Muscle of arm (tissue), 12 donors: ENCODE results near the gene ZSCAN23. TPM values are rescaled to one million over a fixed set of nuclear protein-coding genes. Genes with fewer than 3 reads are reported as not detected.

Source experiments
- DNase-seq: peaks from one replicate; pipeline ENCODE4 v3.0.0-alpha.2; 2013
- polyA plus RNA-seq, 12 donors: library from polyadenylated mRNA; unstranded; fragments of 120-200 nt; gene quantifications; one replicate each; pipeline ENCODE4 v1.2.1, GENCODE V29; 2013; ENCODE audit not compliant: insufficient read length in 12 of 12

The ZSCAN23 gene
- polyA plus RNA-seq, 12 donors, result 4.6 to 13.4 (median 7.2) TPM; not detected in 1

DNA sequence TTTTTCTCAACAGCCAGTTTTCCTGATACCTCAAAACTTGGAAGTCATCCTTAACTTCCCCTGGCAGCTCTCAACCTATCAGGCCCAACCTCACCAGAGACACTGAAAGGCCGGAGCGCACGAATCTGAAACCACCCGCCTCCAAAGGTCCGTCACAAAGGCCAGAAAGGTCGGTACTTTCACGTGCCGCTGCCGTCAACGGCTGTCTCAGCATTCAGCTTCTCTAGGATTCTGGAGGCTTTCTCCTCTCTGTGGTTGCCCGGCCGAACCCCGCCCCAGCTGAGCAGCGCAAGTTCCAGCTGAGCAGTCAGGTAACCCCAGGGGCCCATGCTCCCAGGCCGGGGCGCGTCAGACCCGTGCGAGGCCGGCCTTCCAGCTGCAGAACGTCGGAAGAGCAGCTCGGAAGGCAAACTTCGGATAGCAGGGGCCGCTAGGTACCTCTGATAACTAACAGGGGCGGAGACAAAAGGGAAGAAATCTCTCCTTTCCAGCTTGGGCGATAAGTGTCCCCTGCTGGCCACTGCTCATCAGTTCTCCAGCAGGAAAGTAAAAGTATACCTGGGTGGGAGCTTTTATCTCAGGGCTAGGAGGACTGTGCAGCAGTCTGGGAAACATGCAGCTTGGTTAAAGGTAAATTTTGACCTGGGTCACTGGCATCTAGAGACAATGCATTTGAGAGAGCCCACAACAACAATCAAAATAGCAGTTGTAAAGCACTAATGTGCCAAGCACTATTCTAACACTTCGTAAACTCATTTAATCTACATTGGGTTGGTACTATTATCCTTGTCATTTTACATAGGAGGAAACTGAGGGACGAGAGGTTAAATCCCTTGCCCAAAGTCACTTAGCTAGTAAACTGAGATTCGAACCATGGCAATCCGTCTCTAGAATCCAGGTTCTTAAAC, 59.8 kb downstream of the ZSCAN23 start:
- peak; percentile 74 for DNase-seq

Other genes starting within 250 kb of the ZSCAN23 start
- 10 to 100 TPM in 11 of 12 donors, not detected in 1; 16.0 to 29.8 (median 22.6) TPM for gene ZSCAN9, start 218.2 kb downstream of the ZSCAN23 start, polyA plus RNA-seq
- 1 to 10 TPM in 10 of 12 donors, not detected in 2; 5.2 to 7.5 (median 6.4) TPM for gene ZKSCAN4, start 191.2 kb downstream of the ZSCAN23 start, polyA plus RNA-seq
- gene NKAPL, start 184.2 kb downstream of the ZSCAN23 start, polyA plus RNA-seq, result 1 to 10 TPM in 9 of 12 donors, under 1 TPM in 1, not detected in 2; 0.87 to 1.6 (median 1.5) TPM
- gene ZSCAN26, start 176.3 kb downstream of the ZSCAN23 start, polyA plus RNA-seq, result 10 to 100 TPM in 10 of 12 donors, 1 to 10 TPM in 1, not detected in 1; 7.5 to 27.5 (median 22.3) TPM
- 1 to 10 TPM in 10 of 12 donors, not detected in 2; 5.1 to 8.8 (median 6.9) TPM for gene PGBD1, start 161.9 kb downstream of the ZSCAN23 start, polyA plus RNA-seq
- 10 to 100 TPM in 4 of 12 donors, 1 to 10 TPM in 7, not detected in 1; 6.1 to 13.4 (median 9.3) TPM for gene ZSCAN31, start 107.3 kb downstream of the ZSCAN23 start, polyA plus RNA-seq
- 1 to 10 TPM in 11 of 12 donors, not detected in 1; 5.2 to 8.8 (median 7.5) TPM for gene ZKSCAN3, start 93.5 kb downstream of the ZSCAN23 start, polyA plus RNA-seq
- 1 to 10 TPM in 11 of 12 donors, not detected in 1; 4.4 to 8.3 (median 6.4) TPM for gene ZSCAN12, start 43.7 kb downstream of the ZSCAN23 start, polyA plus RNA-seq
- gene GPX6, start 72.3 kb upstream of the ZSCAN23 start, polyA plus RNA-seq, result under 1 TPM in 1 of 12 donors, not detected in 11; 0.32 TPM
- gene GPX5, start 82.4 kb upstream of the ZSCAN23 start, polyA plus RNA-seq, result not detected